HG03025 (cell line): ENCODE results near the gene NFKBIZ.
A peak's percentile ranks its signal among the peaks of the same experiment; 100 is the strongest.

Experiments used
- ATAC-seq: cut with Tn5 transposase; IDR thresholded peaks from one replicate; pipeline ENCODE4 v1.9.1; 2021; ENCODE audit warnings: mild to moderate bottlenecking, moderate library complexity; ENCODE audit not compliant: unreplicated experiment, low FRiP score

NFKBIZ gene

GRCh38 chr3:101848754-101849713 is at the start of gene NFKBIZ:
TSS of gene NFKBIZ (plus strand) at chr3:101849514. CDS start at chr3:101849629, 115 bp downstream.
- ATAC-seq = peak; percentile 78

- ATAC-seq = no peak
These were observed 48.1 kb upstream of the NFKBIZ start for GRCh38 chr3:101801174-101801573.

GRCh38 chr3:101802179-101802578 is 47.1 kb upstream of the NFKBIZ start:
- ATAC-seq = no peak

GRCh38 chr3:101803173-101803782 is 46.0 kb upstream of the NFKBIZ start:
- peak; percentile 93 for ATAC-seq

- no peak for ATAC-seq
These were observed 45.4 kb upstream of the NFKBIZ start for GRCh38 chr3:101803939-101804338.

GRCh38 chr3:101806491-101806890 is 42.8 kb upstream of the NFKBIZ start:
- ATAC-seq = no peak

GRCh38 chr3:101807888-101808287 is 41.4 kb upstream of the NFKBIZ start:
- ATAC-seq = peak; percentile 61

GRCh38 chr3:101809178-101810021 is 39.9 kb upstream of the NFKBIZ start:
- no peak for ATAC-seq

GRCh38 chr3:101810022-101810418 is 39.3 kb upstream of the NFKBIZ start:
- ATAC-seq = no peak

GRCh38 chr3:101811875-101812274 is 37.4 kb upstream of the NFKBIZ start:
- no peak for ATAC-seq

GRCh38 chr3:101812895-101813294 is 36.4 kb upstream of the NFKBIZ start:
- ATAC-seq = no peak

GRCh38 chr3:101813817-101814440 is 35.4 kb upstream of the NFKBIZ start:
- no peak for ATAC-seq

- ATAC-seq = no peak
These were observed 34.5 kb upstream of the NFKBIZ start for GRCh38 chr3:101814835-101815234.

- ATAC-seq = no peak
These were observed 32.8 kb upstream of the NFKBIZ start for GRCh38 chr3:101816215-101817149.

GRCh38 chr3:101817992-101818391 is 31.3 kb upstream of the NFKBIZ start:
- no peak for ATAC-seq

GRCh38 chr3:101819649-101820206 is 29.6 kb upstream of the NFKBIZ start:
- no peak for ATAC-seq

- no peak for ATAC-seq
These were observed 27.8 kb upstream of the NFKBIZ start for GRCh38 chr3:101821503-101821902.

- no peak for ATAC-seq
These were observed 25.8 kb upstream of the NFKBIZ start for GRCh38 chr3:101823525-101823924.

GRCh38 chr3:101824702-101825101 is 24.6 kb upstream of the NFKBIZ start:
- no peak for ATAC-seq
